ENCODE results near the gene NIT1. TPM values are rescaled to one million over a fixed set of nuclear protein-coding genes. Genes with fewer than 3 reads are reported as not detected.

Gene NIT1
- total and polyA plus RNA-seq, 2 donors (not counting 3 experiments of a cell fraction or from before 2014, with no cell fraction given) = 20.3 to 26.5 TPM

GRCh38 chr1:161138431-161138830 lies 20.5 kb downstream of the NIT1 start:
- ChIA-PET CTCF (interaction anchor here (1.0 to 5.4 kb wide), 10 partner anchors 9 to 303 kb away, joined by 3 to 51 read pairs (median 6); partner anchors contain the start of gene KLHDC9), POLR2A (interaction anchor here (0.6 kb wide), 1 partner anchor 34 kb away, joined by 4 read pairs; no protein-coding TSS in a partner anchor)
- no peak overlapping the region for H3K9ac ChIP-seq (replicated peaks; ENCODE audit: extremely low read depth, insufficient read depth, low read length)
- H3K27me3 ChIP-seq (ENCODE audit: control insufficient read depth in 2 of 2, insufficient read depth in 2 of 2, low read length in 2 of 2) = no peaks in the 10 kb centered on the region
- no TSS peak for BruUV-seq (replicated peaks)
- H2AFZ ChIP-seq (ENCODE audit: low read depth, low read length) = no peak overlapping the region
- DNase-seq (ENCODE audit: low read depth, low spot score) (no peak), FAIRE-seq (no peak)
- dilution Hi-C loops (cut with MboI; ENCODE audit: extremely low pct_ligation_motif_present, low sequenced_read_pairs) (no loop called here), intact Hi-C loops (cut with micrococcal nuclease) (loop anchor here (2.0 kb wide), 1 partner anchor 94 kb away; the partner anchor contains the start of gene USF1)
- no peak overlapping the region for H3K4me2 ChIP-seq (ENCODE audit: insufficient read depth, low read length)
- H3K36me3 ChIP-seq (ENCODE audit: control insufficient read depth in 2 of 2, extremely low read depth in 1 of 2, insufficient read depth in 2 of 2, low read length in 2 of 2) = no peaks in the 10 kb centered on the region
- H3K27ac ChIP-seq (ENCODE audit: insufficient read depth, low read depth, low read length) = no peak overlapping the region
- H3K9me3 ChIP-seq (replicated peaks; ENCODE audit: control insufficient read depth, insufficient read depth, low read length) = no peaks in the 10 kb centered on the region
- no peak overlapping the region for H3K4me3 ChIP-seq (replicated peaks in 1 of 3; ENCODE audit: insufficient read depth in 1 of 3, low read depth in 1 of 3, low read length in 3 of 3)
- H3K79me2 ChIP-seq (ENCODE audit: control insufficient read depth, insufficient read depth, low read length) = peaks cover 13% of the 10 kb centered on the region
- no peaks in the 10 kb centered on the region for H3K9me1 ChIP-seq (replicated peaks; ENCODE audit: control insufficient read depth, extremely low read depth, insufficient read depth, low read length)
- H3K4me1 ChIP-seq (ENCODE audit: control insufficient read depth, extremely low read depth, insufficient read depth, low read length) = peaks cover 5% of the 10 kb centered on the region
- H4K20me1 ChIP-seq (replicated peaks; ENCODE audit: control insufficient read depth, extremely low read depth, insufficient read depth, low read length) = no peaks in the 10 kb centered on the region
- no peak for TF ChIP-seq JUN (IDR thresholded peaks at IDR 0.05; ENCODE audit: borderline replicate concordance, insufficient read depth, insufficient read length, low read depth)
- no peak for TF ChIP-seq POLR2A (IDR thresholded peaks at IDR 0.05; ENCODE audit: low read depth, low read length)
- TF ChIP-seq MAX (IDR thresholded peaks at IDR 0.05; ENCODE audit: insufficient read depth, insufficient read length) = no peak
- TF ChIP-seq CTCF (IDR thresholded peaks at IDR 0.05; ENCODE audit: extremely low read depth in 1 of 2, insufficient read depth in 1 of 2, low read depth in 1 of 2, low read length in 2 of 2) = no peak
- no peak for TF ChIP-seq EZH2 (IDR thresholded peaks at IDR 0.05; ENCODE audit: borderline replicate concordance, low read depth, low read length, severe bottlenecking)
- no peak for TF ChIP-seq GATA2 (IDR thresholded peaks at IDR 0.05; ENCODE audit: insufficient read depth, insufficient read length, low read depth, low read length)
- TF ChIP-seq POLR2AphosphoS5 (IDR thresholded peaks at IDR 0.05; ENCODE audit: insufficient read depth, low read depth, low read length) = no peak
- TF ChIP-seq FOS (IDR thresholded peaks at IDR 0.05; ENCODE audit: borderline replicate concordance, insufficient read depth, low read length) = no peak
- no peak for TF ChIP-seq MYC (IDR thresholded peaks at IDR 0.05; ENCODE audit: low read depth, low read length)

Data from endothelial cell of umbilical vein (primary cell).